GM18909 (cell line): ENCODE results near the gene RASAL3.
A peak's percentile ranks its signal among the peaks of the same experiment; 100 is the strongest.

Experiments
- ATAC-seq: cut with Tn5 transposase; IDR thresholded peaks from one replicate; pipeline ENCODE4 v1.9.1; 2021; ENCODE audit warnings: mild to moderate bottlenecking; ENCODE audit not compliant: unreplicated experiment, poor library complexity

RASAL3 gene

DNA sequence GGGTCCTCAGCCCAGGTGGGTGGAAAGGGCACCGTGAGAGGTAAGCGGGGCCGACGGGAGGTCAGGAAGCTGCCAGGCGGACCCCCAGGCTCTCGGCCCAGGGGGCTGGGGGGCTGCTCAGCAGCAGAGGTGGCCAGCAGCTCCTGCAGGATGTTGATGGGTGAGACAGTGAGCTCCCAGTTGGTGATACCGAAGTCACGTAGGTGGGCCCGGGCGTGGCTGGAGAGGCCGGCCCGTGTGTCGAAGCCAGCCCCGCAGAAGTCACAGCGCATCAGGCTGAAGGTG lies 27.6 kb downstream of the RASAL3 start:
- ATAC-seq: no peak

DNA sequence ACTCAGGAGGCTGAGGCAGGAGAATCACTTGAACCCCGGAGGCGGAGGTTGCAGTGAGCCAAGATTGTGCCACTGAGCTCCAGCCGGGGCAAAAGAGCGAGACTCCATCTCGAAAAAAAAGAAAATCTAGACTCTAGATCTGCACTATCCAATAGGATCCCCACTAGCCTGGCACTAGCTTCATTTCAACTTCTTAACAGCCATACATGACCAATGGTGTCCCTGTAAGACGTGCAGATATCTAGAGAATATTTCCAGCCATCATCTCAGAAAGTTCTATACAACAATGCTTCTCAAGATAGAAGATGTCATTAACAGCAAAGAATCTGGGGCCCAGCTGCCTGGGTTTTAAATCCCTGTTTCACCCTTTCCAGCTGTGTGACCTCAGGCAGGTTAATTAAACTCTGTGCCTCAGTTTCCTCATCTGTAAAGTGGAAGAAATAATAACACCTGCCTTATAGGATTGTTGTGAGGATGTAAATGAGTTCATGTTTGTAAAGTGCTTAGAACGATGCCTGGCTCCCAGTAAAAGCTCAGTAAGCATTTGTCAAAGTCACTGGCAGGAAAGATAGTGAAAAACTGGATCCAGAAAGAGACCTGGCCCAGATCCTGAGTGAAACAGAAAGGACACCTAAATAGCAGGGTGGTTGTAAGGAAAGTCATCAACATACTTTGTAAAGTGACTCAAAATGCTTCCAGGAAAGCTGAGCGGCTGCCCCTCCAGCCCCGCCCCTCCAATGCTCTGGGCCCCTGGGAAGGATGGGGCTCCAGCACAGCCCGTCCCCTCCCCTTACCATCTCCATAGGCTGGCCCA lies 28.1 kb downstream of the RASAL3 start:
- no peak for ATAC-seq

DNA sequence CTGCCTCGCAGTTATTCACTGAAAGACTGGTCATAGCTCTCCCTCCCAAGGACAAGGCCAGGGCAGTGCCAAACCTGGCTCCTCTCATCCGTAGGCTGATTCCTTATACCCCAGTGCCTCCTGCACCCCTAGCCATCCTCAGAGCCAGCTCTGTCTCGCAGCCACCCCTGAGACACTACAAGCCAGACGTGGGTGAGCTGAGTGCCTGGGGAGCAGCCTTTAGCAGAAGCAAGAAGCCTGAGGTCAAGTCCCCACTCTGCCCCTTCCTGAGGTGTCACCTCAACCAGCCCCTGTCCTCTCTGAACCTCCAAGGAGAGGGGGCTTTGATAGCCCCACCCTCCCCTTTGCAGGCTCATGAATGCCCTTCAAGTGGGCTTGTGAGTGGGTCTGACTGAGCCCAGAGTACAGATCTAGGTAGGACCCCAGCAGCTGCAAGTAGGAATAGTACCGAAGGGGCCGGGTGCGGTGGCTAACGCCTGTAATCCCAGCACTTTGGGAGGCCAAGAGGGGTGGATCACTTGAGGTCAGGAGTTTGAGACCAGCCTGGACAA lies 30.8 kb downstream of the RASAL3 start:
- no peak for ATAC-seq

DNA sequence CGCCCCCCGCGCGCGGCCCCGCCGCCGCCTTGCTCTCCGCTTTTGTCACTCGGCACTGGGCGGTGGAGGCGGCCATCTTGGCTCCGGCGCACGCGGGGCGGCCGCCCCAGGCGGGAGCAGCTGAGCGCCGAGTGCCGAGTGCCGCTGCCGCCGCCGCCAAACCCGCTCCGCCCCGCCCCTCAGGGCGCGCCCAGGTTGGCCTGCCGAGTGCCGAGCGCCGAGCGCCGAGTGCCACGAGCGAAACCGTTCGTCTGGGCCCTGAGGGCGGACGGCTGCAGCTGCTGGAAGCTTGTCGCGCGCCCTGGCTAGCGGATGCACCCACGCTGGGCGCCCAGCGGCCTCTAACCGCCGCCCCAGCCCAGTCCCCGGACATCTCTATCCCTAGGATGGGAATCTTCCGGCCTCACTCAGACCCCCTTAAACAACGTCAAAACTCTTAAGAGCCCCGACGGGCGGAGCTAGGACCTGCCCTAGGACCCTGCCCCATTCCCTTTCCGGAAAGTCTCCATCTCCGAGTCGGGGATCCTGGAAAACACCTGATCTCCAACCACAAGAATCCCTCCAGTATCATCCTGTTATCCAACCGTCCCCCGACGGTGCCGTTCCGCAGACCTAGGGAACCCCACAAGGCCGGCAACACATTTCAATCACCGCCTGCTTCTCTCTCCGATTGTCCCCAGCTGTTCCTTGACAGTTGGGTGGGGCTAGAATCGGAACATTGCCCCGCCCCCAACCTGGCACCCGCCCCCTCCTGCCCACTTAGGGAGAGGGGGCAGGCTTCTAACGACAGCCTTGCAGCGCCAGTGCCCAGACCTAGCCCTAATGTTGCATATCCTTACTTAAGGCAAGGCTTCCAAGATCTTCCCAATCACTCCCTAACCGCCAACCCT lies 31.5 kb downstream of the RASAL3 start:
- ATAC-seq: peak; percentile 82

DNA sequence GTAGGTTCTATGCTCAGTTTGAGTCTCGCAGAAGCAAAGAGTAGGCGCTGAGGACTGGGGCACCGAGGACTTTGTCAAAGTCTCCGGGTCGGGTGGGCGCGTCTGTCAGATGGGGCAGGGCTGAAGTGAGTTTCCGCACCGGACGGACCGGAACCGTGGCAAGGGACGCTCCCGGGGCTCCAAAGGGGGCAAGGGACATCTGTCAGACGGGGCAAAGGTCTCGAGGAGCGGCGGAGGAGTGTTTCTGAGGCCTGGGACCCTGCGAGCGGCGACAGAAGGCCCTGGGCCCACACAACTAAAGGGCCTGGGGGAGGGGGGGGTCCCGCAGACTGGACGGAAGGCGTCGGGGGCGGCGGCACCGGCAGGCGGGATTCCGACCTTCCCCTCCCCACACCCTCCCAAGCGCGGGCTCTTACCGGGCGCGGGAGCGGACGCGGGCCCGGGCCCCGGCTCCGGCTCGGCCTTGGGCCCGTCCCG lies 32.3 kb downstream of the RASAL3 start:
- ATAC-seq: peak; percentile 11

DNA sequence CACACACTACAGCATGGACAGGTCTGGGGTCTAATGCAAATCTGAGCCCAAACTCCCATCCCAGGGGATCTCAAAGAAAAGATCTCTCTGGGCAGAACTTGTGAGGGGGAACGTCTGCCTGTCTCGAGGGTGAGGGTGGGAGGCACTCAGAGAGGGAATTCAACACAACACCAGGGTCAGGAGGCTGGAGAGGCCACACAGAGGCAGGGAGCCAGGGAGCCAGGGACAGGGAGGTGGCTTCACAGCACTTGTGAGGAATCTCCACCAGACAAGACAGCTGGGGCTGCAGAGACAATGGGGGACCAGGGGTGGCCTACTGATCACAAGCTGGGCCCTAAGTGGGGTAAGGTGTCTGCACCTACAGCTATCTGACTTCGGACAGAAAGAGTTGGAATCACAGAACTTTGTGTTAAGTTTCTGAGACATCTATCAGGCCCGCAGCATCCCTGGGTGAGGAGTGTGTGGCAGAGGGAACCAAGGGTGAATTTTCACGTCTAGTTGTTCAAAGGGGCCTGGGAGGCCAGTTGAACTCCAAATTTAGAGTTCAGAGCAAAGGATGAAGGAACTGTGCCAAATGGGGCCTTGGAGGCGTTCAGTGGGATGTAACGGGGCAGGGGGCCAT lies 32.8 kb downstream of the RASAL3 start:
- no peak for ATAC-seq

DNA sequence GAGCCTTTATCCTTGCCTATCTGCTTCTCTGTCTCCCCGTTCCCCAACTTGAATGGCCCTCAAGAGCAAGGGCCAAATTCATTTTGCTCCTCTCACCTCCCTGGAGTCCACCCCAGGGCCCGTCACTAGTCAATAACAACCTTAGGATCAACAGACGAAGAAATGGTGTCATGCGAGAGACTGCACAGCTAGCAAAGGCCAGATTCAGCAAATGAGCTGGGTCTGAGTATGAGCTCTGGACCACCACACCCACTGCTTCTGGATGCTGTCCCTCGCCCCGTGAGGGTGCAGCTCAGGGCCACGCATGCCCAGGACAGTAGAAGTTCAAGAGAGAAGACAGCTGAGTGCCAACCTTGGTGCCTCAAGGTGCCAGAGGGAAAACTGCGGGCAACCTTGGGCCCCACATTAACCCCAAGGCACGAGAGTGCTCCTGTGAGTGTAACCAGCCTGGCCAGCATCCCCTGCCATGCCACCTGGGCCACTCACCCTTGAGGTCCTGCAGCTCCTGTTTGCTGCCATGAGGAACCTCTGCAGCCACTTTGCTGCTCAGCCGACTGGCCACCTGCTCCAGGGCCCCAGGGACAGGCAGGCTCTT lies 33.7 kb downstream of the RASAL3 start:
- no peak for ATAC-seq

DNA sequence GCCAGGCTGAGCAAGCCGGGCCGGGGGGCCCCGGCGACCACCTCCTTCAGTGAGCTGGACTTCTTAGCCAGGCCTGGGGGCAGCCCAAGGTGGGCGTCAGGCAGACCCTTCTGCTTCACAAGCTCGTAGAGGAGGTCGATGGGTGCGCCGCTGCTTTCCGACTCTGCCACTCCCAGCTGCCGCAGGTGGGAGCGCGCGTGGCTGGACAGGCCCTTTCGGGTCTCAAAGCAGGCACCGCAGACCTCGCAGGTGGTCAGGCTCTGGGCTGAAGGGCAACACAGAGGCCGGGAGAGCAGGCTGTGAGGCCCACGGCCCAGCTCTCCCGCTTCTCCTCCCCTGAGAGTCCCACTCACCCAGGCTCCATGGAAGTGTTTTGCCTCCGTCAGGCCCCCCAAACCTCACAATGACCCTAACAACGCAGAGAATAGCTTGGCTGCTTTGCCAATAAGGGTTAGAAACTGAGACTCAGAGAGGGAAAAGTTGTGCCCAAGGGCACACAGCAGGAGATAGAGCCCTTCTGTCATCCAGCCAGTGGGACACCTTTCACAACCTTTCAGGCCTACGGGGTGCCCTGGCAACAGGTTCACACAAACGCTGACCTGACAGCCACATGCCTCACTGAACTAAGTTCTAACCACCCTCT lies 34.4 kb downstream of the RASAL3 start:
- no peak for ATAC-seq

DNA sequence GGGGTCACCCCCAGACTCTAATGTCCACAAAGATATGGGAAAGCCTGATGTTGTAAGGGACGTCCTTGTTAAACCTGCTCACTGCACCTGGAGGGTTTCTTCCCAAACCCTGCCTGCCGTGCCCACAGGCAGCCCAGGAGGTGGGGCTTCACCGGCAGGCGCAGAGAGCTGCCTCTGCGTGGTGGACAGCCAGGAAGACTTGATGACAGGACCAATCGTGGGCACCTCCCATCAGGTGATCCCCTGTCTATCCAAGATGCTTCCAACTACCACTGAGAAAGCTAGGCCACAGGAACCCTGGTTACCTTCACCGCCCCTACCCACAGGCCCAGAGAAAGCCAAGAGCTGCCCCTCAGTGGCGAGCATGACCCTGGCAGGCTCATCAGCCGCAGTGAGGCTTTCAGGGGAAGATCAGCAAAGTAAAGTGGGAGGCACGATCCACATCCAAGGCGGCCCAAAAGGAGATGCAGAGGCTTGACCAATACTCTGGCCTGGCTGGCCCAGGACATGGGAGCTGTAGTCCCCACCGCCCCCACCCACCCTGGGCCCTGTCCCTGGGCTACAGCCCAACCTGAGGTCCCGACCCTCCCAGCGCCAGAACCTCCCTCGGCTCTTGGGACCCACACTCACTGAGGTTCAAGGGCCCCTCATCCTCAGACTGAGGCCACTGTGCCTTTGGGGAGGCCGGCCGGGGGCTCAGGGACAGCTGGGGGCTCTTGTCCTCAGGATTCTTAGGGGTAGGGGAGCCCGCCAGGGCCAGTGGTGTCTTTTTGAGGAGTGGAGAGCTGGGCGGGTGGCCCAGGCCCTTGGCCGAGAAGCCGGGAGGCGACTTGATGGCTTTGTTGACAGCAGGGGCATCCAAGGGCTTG lies 35.2 kb downstream of the RASAL3 start:
- ATAC-seq: no peak

DNA sequence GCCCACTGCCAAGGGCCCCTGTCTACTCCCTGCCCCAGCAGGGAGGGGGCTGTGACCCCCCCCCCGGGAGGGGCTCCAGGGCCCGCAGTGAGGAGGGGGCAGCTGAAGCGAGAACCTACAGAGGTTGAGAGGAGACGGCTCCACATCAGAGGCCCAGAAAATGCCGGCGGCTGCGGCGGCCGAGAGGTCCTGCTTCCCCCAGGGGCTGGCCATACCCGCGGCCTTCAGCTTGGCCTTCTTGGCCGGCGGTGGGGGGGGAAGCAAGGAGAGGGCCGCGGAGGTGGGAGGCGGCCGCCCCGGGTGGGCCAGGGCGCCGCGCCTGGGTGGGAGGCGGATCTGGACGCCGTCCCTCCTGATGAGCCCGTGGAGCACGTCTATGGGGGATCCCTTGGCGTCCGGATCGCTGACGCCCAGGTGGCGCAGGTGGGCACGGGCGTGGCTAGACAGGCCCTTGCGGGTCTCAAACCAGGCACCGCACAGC lies 36.3 kb downstream of the RASAL3 start:
- ATAC-seq: no peak

DNA sequence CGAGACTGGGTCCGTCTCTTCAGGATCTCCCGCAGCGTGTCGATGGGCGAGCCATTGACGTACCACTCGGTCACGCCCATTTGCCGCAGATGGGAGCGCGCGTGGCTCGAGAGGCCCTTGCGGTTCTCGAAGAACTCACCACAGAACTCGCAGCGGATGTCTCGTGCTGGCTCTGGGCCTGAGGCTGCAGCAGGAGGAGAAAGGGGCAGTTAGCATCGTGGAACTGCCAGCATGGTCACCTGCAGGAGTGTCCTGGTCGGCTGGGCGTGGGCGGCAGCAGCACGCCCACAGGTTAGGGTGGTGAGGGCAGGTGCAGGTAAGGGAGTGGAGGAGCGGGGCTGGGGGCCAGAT lies 37.0 kb downstream of the RASAL3 start:
- ATAC-seq: no peak

DNA sequence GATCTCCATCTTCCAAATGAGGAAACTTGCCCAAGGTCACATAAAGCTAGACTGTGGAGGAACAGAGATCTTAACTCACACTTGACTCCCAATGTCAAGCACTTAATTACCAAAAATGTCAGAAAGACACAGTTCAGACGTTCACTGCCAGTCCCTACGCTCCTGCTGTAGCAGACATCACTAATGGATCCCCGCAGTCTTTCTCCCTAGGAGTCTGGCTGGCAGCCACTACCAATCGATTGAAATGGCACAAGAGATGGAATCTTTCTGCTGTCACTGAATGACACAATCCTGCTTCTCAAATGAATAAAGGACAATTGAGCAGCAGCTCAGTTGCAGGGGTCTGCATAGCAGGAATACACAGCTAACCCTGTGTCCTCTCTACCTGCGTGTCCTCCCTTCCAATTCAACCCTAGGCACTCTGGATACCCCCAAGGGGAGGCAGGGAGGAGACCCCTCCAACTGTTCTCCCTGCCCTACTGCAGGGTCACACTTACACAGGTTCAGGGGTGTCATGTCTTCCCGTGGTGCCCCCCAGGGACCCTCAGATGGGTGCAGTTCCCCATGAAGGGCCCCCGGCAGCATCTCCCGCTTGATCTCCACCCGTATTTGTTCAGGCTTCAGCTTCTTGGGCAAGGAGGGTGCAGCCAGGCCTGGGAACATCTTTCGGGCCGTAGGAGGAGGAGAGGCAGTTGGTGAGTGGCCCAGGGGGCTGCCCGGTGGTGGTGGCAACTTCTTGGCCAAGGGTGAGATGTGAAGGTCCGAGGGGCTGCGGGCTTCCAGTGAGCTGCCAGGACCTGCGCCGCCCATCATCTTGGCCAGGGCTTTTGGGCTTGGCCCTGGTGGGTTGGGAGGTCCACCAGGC lies 37.6 kb downstream of the RASAL3 start:
- ATAC-seq: no peak

DNA sequence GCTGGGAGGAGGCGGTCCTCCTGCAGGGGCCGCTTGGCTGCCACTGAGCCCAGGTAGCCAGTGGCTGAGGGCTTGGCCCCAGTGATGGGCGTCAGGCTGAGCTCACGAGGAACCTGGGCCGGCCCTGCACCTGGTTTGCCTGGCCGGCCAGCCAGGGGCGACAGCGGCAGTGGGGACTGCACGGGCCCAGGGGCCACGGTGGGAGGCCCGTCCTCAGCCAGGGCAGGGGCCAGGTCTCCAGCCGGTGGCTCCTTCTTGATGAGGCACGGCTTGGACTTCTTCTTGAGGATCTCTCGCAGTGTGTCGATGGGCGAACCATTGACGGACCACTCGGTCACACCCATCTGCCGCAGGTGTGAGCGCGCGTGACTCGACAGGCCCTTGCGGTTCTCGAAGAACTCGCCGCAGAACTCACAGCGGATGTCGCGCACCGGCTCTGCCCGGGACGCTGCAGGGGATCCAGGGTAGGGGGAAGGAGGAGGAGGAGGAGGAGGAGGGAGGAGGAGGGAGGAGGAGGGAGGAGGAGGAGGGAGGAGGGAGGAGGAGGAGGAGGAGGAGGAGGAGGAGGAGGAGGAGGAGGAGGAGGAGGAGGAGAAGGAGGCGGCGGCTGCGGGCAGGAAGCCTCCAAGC lies 38.9 kb downstream of the RASAL3 start:
- no peak for ATAC-seq

DNA sequence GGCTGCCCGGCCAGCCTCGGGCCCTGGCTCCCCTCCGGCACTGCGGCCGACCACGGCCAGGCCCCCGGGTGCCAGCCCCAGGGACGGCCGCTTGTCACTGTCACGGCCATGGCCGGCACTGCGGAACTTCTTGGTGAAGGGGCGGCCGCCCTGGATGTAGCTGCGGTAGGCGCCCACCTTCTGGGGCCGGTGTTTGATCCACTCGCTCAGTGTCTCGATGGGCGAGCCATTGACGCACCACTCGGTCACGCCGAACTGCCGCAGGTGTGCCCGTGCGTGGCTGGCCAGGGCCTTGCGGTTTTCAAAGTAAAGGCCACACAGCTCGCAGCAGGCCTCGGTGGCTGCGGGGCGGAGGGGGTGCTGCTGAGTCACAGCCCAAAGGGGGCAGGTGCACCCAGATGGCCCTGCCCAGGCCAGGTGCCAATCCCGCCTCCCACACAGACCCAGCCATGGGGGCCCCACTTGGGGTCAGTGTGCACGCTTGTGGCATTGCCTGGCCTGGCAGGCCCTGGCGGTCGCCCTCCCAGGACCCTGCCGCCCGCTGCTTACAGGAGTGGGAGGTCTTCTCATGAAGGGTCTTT lies 39.6 kb downstream of the RASAL3 start:
- no peak for ATAC-seq

DNA sequence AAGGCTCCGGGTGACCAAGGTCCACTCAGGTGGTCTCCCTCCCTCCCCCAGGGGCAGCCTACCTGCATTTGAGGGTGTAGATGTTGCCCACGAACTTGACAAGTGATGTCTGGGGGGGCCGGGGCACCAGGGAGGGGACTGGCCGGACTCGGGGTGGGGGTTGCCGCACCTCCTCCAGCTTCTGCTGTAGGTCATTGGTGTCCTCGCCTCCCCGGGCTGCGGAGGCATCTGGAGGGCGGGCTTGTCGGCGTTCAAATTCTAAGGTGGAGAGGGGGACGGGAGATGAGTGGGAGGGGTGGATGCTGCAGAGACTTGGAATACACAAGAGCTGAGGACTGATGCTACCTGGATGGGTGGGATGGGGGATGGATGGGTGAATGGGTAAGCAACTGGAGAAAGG lies 40.2 kb downstream of the RASAL3 start:
- ATAC-seq: no peak

DNA sequence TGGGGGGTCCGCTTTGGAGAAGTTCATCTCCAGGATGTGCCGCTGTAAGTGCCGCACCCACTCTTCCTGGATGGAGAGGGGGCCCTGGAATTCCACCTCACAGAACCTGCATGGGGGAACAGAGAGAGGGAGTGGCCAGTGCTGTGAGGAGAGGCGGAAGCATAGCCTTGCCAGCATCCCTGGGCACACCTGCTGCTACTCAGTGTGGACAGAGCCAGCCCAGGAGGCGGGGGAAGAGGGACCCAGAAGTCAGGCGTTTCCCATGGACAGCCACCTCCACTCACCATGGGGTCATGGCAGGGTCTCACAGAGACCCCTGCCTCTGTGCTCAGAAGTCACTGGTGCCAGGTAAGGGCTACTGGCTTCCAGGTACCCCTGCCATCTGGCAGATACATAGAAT lies 41.2 kb downstream of the RASAL3 start:
- no peak for ATAC-seq

DNA sequence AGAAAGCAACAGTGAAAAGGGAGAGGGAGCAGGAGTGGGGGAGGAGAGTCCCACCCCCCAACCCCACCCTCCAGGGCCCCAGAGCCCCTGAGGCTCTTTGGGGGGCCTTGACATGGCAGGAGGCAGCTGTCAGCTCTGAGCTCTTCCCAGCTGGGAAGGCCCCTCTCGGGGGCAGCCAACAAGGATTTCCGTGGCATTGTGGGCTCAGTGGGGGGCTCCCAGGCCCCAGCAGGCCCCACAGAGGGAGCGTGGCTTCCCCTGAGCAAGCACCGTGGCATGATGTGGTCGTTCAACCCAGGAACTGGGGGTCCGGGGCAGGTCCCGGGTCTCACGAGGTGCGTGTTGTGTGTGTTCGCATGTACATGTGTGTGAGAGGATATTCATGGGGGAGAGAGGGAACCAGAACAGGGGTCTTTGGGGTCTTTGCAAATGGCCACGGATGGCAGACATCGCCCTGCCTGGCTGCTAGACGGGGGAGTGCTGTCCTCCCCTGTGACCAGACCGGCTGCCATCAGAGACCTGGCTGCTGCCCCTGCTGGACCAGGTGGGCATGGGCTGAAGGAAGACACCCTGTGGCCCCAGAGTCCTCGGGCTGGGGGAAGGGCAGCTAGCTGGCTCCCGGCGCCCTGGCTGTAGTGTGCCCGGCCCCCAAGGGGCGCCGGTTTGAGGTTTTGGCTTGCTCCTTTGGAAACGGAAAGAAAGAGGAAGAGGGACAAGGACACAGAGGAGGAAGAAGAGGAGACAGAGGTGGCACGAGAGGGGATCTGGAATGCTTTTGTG lies 41.9 kb downstream of the RASAL3 start:
- ATAC-seq: no peak
